Fibroblast of mammary gland (primary cell): ENCODE data around the gene C10orf62.
A peak's percentile ranks its signal among the peaks of the same experiment; 100 is the strongest.
"Not testable (repeated sequence)": the region's sequence is repeated elsewhere in the genome, so short reads cannot be mapped to it uniquely, and the experiment has no call there.

Experiments
- DNase-seq: peaks from one replicate; pipeline ENCODE4 v3.0.0-alpha.2; 2010; ENCODE audit warnings: low read depth
- H3K4me3 ChIP-seq: 2 replicates; pipeline ENCODE4 v1.5.1; 2011; ENCODE audit warnings: low read depth, mild to moderate bottlenecking, low read length, moderate library complexity; ENCODE audit not compliant: control insufficient read depth
- CTCF ChIP-seq: conservative IDR thresholded peaks from 2 replicates; pipeline ENCODE4 v1.5.1; 2011; ENCODE audit warnings: low read depth, low read length, inconsistent platforms; ENCODE audit not compliant: control insufficient read depth, insufficient read depth

Gene C10orf62

GRCh38 chr10:97575127-97575668, 14.3 kb upstream of the C10orf62 start:
- no peak overlapping the region for H3K4me3 ChIP-seq
- no peak for DNase-seq
- no peak for TF ChIP-seq CTCF

- not testable (repeated sequence) for DNase-seq, H3K4me3 ChIP-seq
These were observed 13.0 kb upstream of the C10orf62 start for GRCh38 chr10:97576487-97576886.

- H3K4me3 ChIP-seq = no peak overlapping the region
- no peak for TF ChIP-seq CTCF
- DNase-seq = no peak
These were observed 11.8 kb upstream of the C10orf62 start for GRCh38 chr10:97577701-97578100.

- TF ChIP-seq CTCF = no peak
- H3K4me3 ChIP-seq = peak overlapping the region; percentile 29
- no peak for DNase-seq
These were observed 11.2 kb upstream of the C10orf62 start for GRCh38 chr10:97578171-97578844.

- TF ChIP-seq CTCF = no peak
- DNase-seq = no peak
- H3K4me3 ChIP-seq = no peak overlapping the region
These were observed 8.8 kb upstream of the C10orf62 start for GRCh38 chr10:97580421-97581367.

- no peak for TF ChIP-seq CTCF
- DNase-seq = no peak
- no peak overlapping the region for H3K4me3 ChIP-seq
These were observed 7.4 kb upstream of the C10orf62 start for GRCh38 chr10:97582169-97582568.

- no peak for TF ChIP-seq CTCF
- no peak for DNase-seq
These were observed 6.0 kb upstream of the C10orf62 start for GRCh38 chr10:97583476-97583875.

More at GRCh38 chr10:97583476-97583875, 6.0 kb upstream of the C10orf62 start:
- H3K4me3 ChIP-seq = no peak overlapping the region
